Lung (tissue), 12 donors: ENCODE results near the gene ATP8A1. TPM values are rescaled to one million over a fixed set of nuclear protein-coding genes. Genes with fewer than 3 reads are reported as not detected.

Experiments
- ATAC-seq: fragments of 200-7000 bp; cut with Tn5 transposase; one replicate; pipeline ENCODE4 v1.9.1; 2020; ENCODE audit warnings: moderate number of reproducible peaks; ENCODE audit not compliant: insufficient read depth, low FRiP score
- DNase-seq, 3 donors: peaks; one replicate each; pipeline ENCODE4 v3.0.0-alpha.2; 2013 to 2017
- H3K27ac ChIP-seq, 2 donors: one replicate each; pipeline ENCODE4 v1.5.1; 2013; ENCODE audit warnings: mild to moderate bottlenecking in 2 of 2, moderate library complexity in 2 of 2, control low read depth in 1 of 2, inconsistent platforms in 1 of 2, low read depth in 1 of 2, low read length in 1 of 2
- H3K27me3 ChIP-seq, 3 donors: one replicate each; pipeline ENCODE4 v1.5.1; 2013; ENCODE audit warnings: low read length in 2 of 3; ENCODE audit not compliant: control insufficient read depth in 3 of 3, insufficient read depth in 3 of 3
- H3K36me3 ChIP-seq, 4 donors: one replicate each; pipeline ENCODE4 v1.5.1; 2013; ENCODE audit warnings: low read length in 4 of 4, mild to moderate bottlenecking in 1 of 4, moderate library complexity in 1 of 4; ENCODE audit not compliant: control insufficient read depth in 4 of 4, insufficient read depth in 4 of 4
- H3K4me1 ChIP-seq, 5 donors: one replicate each; pipeline ENCODE4 v1.5.1; 2013; ENCODE audit warnings: low read length in 5 of 5, mild to moderate bottlenecking in 2 of 5, moderate library complexity in 1 of 5; ENCODE audit not compliant: control insufficient read depth in 5 of 5, insufficient read depth in 5 of 5
- H3K4me3 ChIP-seq: one replicate; pipeline ENCODE4 v1.5.1; 2013; ENCODE audit warnings: mild to moderate bottlenecking, control low read depth, moderate library complexity
- H3K9ac ChIP-seq, 2 donors: one replicate each; pipeline ENCODE4 v1.5.1; 2013; ENCODE audit warnings: low read length in 2 of 2, control low read depth in 1 of 2; ENCODE audit not compliant: insufficient read depth in 1 of 2
- H3K9me3 ChIP-seq, 4 donors: one replicate each; pipeline ENCODE4 v1.5.1; 2013; ENCODE audit warnings: low read length in 3 of 4, mild to moderate bottlenecking in 1 of 4, moderate library complexity in 1 of 4; ENCODE audit not compliant: control insufficient read depth in 4 of 4, insufficient read depth in 3 of 4
- WGBS, 2 donors: extraction: QIAGEN DNeasy Blood & Tissue Kit; methylation state at CpG; one replicate each; pipeline ENCODE4 v1.1.7; 2013; 5-methylcytosine and 5-hydroxymethylcytosine counted together
- polyA plus RNA-seq, 2 donors: library from polyadenylated mRNA; stranded (reverse); fragments of 200-250 nt; gene quantifications; one replicate each; pipeline ENCODE4 v1.2.1, GENCODE V29; 2013
- total RNA-seq, 2 donors: library from RNA; depleted of rRNA in 1 of 2; stranded (reverse); fragments of >200 nt in 1 of 2; gene quantifications; one replicate each; pipeline ENCODE4 v1.2.1, GENCODE V29; 2014 to 2021
- TF ChIP-seq, protein P1 (sequence below): IDR thresholded peaks from 2 replicates; pipeline ENCODE4 v1.5.1; 2012; ENCODE audit warnings: mild to moderate bottlenecking; ENCODE audit errors: control extremely low read depth, extremely low read depth
- donor health status: control.
- donor health status: control.
- donor health status: Bipolar disorder and iron deficiency.
- donor health status: healthy.
- donor health status: DM: yes; HTN: yes; CAD: no.

ATP8A1 gene
- total and polyA plus RNA-seq, 4 donors: 13.8 to 297 (median 48.9) TPM

DNA sequence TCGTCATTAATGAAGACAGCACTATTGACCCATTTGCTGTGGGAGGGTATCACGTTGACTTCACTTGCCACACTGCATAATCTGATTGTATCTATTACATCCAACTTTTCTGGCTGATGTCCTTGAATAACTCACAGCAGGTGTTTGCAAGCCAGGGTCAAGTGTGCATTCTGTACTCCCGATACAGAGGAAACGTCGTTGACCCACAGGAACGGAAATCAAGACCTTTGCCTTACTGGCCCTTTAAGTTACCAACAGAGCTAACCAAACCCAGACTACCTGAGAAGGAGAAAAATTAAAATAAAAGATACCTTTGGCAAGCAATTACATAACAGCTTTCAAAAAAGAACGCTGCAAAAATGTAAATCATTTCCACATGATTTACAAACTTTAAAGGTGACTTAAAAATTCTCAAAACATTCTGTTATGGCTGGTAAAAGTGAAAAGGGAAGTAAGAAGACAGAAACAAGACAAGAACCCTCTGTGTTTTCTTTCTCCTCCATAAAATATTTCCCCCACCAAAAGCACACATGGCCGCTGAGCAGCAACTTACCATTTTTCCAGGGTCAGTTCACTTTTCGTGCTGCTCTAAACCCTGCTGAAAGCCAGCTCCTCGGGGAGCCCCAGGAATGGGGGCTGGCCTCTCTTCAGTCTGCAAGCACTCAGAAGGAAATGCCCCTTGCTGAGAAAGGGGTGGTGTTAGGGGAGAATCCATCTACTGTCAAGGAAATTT, 266.1 kb downstream of the ATP8A1 start:
- Histone ChIP-seq H3K4me3 (no peak overlapping the region), H3K36me3 (no peaks in the 10 kb centered on the region), H3K9ac (no peak overlapping the region), H3K27me3 (peaks cover 0 to 8% (median 4%) of the 10 kb centered on the region in 3 donors), H3K27ac (no peak overlapping the region), H3K4me1 (peaks cover 0 to 28% (median 2%) of the 10 kb centered on the region in 5 donors), H3K9me3 (no peaks in the 10 kb centered on the region)
- ATAC-seq: no peak
- whole genome bisulfite sequencing, 2 donors: 50 to 71% methylated on average over 10 of the region's 10 CpGs
- TF ChIP-seq, protein P1, sequence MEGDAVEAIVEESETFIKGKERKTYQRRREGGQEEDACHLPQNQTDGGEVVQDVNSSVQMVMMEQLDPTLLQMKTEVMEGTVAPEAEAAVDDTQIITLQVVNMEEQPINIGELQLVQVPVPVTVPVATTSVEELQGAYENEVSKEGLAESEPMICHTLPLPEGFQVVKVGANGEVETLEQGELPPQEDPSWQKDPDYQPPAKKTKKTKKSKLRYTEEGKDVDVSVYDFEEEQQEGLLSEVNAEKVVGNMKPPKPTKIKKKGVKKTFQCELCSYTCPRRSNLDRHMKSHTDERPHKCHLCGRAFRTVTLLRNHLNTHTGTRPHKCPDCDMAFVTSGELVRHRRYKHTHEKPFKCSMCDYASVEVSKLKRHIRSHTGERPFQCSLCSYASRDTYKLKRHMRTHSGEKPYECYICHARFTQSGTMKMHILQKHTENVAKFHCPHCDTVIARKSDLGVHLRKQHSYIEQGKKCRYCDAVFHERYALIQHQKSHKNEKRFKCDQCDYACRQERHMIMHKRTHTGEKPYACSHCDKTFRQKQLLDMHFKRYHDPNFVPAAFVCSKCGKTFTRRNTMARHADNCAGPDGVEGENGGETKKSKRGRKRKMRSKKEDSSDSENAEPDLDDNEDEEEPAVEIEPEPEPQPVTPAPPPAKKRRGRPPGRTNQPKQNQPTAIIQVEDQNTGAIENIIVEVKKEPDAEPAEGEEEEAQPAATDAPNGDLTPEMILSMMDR: no peak
- DNase-seq: peak in 1 of 3 donors; percentile 33

DNA sequence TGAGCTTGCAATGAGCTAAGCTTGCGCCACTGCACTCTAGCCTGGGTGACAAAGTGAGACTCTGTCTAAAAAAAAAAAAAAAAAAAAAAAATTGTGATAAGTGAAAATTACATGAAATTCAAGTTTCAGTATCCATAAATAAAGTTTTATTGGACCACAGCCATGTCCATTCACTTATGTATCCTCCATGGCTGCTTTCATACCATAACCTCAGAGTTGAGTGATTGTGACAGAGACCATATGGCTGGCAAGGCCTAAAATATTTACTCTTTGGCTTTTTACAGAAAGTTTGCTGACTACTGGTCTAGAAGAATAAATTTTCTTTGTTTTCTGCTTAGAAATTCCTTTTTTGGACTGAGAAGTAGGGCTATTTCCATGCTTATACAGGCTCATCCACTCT, 271.4 kb downstream of the ATP8A1 start:
- 88% methylated on average over 1 of the region's 1 CpG for WGBS, 2 donors
- Histone ChIP-seq H3K36me3 (no peaks in the 10 kb centered on the region), H3K27ac (no peak overlapping the region), H3K27me3 (no peaks in the 10 kb centered on the region), H3K9me3 (no peaks in the 10 kb centered on the region), H3K4me1 (peaks cover 0 to 19% (median 0%) of the 10 kb centered on the region in 5 donors), H3K4me3 (no peak overlapping the region), H3K9ac (no peak overlapping the region)
- TF ChIP-seq, protein P1: no peak
- ATAC-seq (no peak), DNase-seq (peak; percentile 84 to 99 (median 98))

DNA sequence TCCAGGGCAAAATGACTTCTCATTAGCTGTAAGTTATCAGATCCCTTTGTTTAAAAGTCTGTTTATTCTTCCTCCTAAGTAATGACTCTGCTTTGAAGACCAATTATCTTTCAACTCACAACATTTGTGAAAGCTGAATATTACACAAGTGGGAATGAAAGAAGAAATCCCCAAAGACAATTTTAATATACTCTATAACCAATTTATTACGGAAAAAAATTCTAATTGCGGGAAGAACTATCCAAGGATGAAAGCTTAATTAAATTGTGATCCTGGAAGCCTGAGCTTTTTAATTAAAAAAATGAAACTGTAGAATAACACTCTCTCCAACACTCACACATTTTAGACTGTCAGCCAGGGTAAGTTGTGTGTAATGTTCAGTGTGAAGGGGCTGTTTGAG, 275.2 kb downstream of the ATP8A1 start:
- Histone ChIP-seq H3K27me3 (no peaks in the 10 kb centered on the region), H3K27ac (no peak overlapping the region), H3K9me3 (no peaks in the 10 kb centered on the region), H3K4me3 (no peak overlapping the region), H3K9ac (no peak overlapping the region), H3K4me1 (peaks cover 0 to 8% (median 0%) of the 10 kb centered on the region in 5 donors), H3K36me3 (no peaks in the 10 kb centered on the region)
- TF ChIP-seq, protein P1: no peak
- DNase-seq (no peak), ATAC-seq (no peak)
- WGBS, 2 donors: 95 to 97% methylated on average over 2 of the region's 2 CpGs
